Activated gamma-delta T cell treated with anti-CD3 and anti-CD28 coated beads, Interleukin-2, amount 50 U/mL, for 16 hours (primary cell): Measurements from ENCODE around the gene SLC19A1.
"Not testable (repeated sequence)": the region's sequence is repeated elsewhere in the genome, so short reads cannot be mapped to it uniquely, and the experiment has no call there.

Experiments
- DNase-seq: peaks from one replicate; pipeline ENCODE4 v3.0.0-alpha.2; 2020; ENCODE audit warnings: low read depth

Gene SLC19A1

DNA sequence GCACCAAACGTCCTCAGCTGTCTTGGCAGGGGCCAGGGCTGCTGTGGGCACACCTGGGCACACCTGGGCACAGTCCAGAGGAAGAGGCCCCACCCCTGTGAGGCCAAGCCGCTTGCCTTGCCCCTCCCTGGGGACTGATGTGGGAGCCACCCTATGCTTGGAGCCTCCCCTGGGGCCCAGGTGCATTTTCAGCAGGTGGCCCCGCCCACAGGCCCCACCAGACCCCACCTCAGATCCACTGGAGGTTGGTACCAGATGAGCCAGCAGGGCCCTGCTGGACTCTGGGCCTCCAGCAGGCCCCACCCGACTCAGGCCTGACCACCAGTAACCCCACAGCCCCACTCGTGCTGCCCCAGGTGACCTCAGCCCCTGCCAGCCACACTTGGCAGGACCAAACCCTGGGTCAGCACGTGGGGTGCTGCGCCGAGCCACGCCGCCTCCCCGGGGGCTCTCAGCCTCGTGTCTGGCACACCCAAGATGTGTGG lies 8.8 kb downstream of the SLC19A1 start:
- no peak for DNase-seq

DNA sequence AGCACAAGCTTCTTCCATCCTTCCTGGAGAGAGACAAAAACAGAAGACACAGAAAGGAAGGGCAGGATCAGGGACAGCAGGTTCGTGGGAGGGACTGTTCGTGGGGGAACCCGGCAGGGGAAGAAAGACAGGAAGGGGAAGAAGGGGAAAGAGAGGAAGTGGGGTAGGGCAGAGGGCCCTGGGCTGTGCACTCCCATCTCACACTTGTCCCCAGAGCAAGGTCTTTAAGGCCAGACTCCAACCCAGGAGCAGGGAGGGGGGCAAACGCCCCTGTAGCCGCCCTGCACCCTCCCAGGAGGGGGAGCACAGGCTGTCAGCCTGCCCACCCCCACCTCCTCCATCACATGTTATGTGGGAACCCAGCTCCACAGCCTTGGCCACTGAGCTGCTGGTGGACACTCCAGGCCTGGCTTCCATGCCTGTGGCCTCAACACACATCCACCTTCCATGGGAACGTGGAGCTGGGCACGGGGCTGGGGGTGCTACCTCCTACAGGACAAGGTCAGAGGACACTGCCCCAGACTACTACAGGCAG lies 9.3 kb downstream of the SLC19A1 start:
- no peak for DNase-seq

DNA sequence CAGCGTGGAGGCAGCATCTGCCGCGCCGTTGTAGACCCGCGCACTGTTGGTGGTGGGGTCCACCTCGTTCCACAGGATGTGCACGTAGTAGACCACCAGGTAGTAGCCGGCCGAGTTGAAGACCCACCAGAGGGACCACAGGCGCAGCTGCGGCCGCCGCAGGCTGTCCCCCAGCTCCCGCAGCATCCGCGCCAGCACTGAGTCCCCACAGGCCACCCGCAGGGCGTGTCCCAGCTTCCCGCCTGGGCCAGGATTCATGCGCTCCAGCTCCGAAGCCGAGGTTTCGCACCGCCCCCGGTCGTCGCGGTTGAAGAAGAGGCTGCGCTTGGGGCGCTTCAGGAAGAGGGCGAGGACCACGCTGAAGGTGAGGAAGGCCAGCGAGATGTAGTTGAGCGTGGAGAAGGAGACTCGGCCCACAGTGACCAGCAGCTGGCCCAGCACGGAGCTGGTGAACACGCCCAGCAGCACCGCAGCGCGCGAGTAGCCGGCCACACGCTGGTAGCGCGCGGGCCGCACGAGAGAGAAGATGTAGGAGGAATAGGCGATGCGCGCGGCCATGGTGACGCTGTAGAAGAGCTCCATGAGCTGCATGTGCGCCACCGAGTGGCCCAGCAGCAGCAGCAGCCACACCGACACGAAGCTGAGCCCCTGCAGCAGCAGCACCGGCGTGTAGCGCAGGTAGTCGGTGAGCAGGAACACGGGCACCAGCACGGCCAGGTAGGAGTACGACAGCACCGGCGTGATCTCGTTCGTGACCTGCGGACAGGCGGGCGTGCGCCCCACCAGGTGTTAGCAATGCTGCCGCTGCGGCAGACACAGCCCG lies 10.6 kb downstream of the SLC19A1 start:
- no peak for DNase-seq

DNA sequence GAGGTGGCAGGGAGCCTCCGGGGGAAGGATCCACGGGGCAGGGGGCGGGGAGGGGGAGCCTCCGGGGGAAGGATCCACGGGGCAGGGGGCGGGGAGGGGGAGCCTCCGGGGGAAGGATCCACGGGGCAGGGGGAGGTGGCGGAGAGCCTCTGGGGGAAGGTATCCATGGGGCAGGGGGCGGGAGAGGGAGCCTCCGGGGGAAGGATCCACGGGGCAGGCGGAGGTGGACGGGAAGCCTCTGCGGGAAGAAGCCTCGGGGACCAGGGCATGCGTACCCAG lies 11.2 kb downstream of the SLC19A1 start:
- not testable (repeated sequence) for DNase-seq

DNA sequence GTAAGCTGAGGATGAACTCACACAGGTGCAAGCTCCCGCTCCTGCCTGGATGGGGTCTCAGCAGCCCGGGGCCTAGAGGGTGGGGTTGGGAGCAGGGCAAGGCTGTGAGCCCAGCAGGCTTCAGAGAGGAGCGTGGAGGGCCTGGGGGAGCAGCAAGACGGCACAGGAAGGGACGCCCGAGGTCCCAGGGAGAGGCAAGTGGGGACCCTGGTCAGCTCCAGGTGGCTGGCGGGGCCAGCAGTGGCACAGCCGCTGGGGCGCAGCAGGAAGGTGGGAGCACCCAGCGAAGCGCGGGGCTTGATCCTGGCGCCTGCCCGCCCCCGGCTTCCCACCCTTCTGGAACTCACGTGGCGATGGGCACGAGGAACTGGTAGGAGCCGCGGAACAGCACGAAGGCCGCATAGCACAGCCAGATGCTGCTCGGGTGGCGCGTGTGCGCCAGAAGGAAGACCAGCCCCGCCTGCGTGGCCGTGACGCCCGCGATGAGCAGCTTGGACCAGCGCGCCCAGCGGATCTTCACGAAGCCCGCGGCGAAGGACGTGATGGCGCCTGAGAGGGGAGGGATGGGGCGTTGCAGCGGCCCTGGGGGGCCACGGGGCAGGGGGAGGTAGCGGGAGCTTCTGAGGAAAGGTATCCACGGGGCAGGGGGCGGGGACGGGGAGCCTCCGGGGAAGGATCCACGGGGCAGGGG lies 11.7 kb downstream of the SLC19A1 start:
- no peak for DNase-seq

DNA sequence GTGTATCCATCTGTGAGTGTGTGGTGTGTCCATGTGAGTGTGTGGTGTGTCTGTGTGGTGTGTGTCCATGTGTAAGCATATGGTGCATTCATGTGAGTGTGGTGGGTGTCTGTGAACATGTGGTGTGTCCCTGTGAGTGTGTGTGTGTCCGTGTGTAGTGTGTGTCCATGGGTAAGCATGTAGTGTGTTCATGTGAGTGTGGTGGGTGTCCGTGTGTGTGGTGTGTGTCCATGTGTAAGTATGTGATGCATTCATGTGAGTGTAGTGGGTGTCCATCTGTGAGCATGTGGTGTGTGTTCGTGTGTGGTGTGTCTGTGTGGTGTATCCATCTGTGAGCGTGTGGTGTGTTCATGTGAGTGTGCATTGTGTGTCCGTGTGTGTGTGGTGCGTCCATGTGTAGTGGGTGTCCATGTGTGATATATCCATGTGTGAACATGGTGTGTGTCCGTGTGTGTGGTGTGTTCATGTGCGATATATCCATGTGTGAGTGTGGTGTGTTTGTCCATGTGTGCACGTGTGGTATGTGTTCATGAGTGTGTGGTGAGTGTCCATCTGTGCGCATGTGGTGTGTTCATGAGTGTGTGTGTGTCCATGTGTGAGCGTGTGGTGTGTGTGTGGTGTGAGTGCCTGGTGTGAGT lies 12.3 kb downstream of the SLC19A1 start:
- no peak for DNase-seq

DNA sequence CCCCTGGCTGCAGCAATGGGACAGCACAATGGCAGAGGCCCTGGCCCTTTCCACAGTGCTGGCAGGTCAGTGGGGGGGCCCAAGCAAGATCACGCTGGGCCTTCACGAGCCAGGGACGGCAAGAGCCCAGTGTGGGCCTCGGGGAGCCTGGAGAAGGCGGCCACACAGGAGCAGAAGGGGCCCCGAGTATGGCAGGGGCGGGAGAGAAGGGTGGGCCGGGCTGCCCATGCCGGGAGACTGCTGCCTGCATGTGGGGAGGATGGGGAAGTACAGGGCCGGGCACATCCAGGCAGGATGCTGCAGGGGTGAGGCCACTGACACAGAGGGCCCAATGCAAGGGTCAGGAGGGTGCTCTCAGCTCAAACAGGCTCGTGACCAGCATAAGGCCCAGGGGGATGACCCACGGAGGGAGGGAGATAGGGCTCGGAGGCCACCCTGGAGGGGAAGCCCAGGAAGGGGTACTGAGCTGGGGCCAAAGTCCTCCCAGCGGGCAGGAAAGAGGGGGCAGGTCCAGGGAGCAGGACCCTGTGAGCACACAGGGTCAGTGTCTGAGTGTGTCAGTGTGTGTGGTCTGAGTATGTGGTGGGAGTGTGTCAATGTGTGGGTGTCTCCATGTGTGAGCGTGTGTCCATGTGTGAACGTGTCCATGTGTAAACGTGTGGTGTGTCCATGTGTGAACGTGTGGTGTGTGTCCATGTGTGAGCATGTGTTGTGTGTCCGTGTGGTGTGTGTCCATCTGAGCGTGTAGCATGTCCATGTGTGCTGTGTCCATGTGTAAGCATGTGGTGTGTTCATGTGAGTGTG lies 13.1 kb downstream of the SLC19A1 start:
- DNase-seq, result no peak

DNA sequence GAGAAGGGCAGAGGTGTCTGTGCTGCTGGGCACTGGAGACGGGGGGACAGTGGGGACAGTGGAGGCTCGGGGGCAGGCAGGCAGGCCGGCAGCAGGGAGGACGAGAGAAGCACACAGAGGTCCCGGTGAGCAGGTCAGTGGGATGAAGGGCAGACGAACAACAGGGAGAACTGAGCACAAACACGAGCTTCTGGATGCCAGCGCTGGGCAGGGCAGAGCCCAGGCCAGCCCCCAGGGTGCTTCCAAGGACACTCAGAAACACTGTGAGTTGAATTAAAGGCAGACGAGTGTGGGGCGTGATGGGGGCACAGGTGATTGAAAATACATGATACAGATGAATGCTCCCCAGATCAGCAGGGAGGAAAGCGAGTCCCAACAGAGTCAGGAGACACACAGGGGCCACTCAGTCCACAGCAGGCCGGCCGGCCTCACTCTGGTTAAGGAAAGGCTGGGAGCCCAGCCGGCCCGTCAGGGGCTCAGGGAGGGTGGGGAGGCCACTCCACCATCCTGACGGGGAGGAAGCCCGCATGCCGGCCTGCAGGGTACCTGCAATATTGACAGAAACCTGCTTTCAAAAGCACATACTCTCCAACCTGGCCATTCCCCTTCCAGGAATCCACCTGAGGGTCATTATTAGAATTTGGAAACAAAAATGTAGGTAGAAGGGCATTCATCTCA lies 14.1 kb downstream of the SLC19A1 start:
- DNase-seq, result no peak

DNA sequence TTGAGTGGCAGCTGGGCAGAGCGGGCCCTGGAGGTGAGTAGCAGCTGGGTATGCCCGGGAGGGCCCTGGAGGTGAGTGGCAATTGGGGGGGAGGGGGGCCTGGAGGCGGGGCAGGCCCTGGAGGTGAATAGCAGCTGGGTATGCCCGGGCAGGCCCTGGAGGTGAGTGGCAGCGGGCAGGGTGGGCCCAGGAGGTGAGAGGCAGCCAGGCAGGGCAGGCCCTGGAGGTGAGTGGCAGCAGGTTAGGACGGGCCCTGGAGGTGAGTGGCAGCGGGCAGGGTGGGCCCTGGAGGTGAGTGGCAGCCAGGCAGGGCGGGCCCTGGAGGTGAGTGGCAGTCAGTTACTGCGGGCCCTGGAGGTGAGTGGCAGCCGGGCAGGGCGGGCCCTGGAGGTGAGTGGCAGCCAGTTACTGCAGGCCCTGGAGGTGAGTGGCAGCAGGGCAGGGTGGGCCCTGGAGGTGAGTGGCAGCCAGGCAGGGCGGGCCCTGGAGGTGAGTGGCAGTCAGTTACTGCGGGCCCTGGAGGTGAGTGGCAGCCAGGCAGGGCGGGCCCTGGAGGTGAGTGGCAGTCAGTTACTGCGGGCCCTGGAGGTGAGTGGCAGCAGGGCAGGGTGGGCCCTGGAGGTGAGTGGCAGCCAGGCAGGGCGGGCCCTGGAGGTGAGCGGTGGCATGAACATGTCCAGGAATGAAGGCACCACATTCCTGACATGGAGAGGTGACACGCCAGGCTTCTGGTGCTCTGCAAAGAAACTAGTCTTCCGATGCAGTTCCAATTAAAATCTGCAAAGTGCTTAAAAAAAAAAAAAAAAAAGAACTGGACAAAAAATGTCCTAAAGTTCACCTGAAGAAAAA lies 14.9 kb downstream of the SLC19A1 start:
- DNase-seq, result not testable (repeated sequence)

DNA sequence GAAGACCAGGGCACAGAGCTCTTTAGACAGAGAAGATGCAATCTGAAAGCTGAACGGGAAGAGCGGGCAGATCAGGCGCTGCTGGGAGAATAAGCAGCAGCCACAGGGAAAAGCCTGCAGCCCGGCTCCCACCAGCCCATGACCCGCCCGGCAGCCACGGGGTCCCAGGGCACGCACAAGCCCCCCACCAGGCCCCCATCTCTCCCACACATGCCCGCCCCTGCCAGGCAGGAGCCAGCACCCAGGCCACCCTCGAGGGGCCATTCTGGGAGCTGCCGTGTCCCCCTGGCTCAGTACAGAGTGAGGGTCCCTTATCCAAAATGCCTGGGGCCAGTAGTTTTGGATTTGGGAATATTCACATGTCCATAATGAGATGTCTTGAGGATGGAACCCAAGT lies 16.3 kb downstream of the SLC19A1 start:
- DNase-seq, result no peak

DNA sequence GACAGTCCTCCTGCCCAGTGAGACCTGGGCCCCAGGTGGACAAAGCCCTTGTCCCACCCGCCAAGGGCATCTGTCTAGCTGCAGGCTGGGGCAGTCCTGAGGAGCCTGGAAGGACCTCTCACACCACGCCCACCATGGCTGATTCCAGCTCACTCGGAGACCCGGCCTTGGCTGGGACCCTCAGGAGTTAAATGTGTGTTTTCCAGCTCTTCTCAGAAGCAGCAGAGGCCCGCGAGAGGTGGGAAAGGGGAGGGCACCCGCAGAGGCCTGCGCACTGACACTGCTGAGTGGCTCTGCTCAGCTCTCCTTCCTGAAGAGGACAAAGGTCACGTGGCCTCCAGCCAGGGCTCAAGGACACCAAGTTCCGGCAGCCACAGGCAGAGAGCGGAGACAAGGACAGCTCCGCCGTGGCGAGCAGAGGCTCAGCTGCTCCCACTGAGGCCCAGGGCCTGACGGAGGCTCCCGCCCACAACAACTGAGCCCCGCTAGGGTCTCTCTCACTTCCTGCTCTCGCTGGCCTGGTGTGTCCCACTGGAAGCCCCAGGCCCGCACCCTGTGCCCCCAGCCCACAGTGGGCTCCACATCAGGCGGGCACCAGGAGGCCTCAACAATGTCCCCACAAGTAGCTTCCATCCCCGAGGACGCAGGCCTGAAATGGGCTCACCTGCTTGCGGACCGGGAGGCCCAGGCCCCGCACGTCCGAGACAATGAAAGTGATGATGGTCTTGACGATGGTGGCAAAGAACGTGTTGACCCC lies 16.9 kb downstream of the SLC19A1 start:
- no peak for DNase-seq

DNA sequence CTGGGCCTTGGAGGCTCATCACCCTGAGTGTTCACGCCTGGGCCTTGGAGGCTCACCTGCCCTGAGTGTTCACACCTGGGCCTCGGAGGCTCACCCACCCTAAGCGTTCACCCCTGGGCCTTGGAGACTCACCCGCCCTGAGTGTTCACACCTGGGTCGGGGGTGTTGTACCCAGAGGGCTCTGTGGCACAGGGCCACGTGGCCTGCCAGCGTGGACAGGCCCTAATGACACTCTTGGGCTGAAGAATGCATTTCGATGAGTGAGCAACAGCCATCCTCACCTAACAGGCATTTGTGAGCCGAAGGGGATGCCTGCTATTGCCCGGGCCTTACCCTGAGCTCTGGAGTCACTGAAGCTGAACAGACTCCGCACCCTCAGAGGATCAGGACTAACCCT lies 17.5 kb downstream of the SLC19A1 start:
- DNase-seq, result no peak

DNA sequence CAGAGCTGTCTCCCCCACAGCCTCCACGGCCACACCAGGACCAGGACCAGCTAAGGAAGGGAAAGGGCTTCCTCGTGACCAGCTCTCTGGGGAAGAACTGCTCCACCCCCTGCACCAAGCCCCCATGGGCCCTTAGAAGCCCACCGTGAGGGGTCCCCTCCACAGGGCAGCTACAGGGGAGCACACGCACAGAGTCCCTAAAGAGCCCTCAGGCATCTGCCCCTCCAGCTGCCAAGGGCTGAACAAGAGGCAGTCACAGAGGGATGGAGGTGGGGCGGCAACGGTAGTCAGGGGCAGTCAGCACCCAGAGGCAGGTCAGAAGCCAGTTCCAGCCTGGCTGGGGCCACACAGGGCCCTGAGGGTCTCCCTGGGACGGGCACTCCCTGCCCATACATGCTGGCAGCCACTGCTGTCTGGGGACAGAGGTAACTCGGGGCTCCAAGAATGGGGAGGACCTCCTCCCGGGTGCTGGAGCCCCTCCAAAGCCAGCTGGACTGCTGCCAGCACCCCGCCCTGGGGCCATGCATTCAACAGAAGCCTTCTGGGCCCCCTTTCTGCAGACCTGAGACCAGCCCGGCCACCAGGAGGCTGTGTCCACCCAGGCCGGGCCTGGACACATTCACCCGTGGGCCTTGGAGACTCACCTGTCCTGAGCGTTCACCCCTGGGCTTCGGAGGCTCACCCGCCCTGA lies 18.7 kb downstream of the SLC19A1 start:
- no peak for DNase-seq

DNA sequence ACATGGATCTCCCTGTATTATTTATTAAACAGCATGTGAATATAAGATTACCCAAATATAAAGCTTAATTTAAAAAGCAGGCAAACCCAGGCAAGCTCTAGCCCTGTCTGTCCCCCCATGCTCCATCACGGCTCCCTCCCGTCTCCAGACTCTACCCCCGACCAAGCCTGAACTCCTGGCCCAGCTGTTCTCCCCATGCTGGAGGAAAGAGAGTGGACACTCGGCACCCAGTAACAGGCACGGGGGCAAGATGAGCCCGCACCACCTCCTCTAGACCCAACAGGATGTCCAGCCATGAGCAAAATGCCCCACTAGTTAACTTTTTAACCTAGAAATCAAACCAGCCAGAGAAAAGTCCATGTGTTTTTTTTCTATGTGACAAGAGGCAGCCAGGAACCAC lies 19.3 kb downstream of the SLC19A1 start:
- DNase-seq, result no peak

DNA sequence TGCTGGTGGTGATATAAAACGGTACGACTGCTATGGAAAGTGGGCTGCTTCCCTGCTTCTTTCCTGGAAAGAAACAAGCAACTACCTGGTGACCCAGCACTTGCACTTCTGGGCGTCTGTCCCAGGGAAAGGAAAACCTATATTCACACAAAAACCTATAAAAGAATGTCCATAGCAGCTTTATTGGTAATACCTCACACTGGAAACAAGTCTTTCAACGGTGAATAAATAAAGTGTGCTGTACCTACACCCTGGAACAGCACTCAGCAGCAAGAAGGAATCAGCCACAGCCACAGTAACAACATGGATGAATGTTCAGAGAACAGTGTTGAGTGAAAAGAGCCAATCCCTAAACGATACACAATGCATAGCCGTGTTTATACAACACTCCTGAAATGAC lies 19.9 kb downstream of the SLC19A1 start:
- no peak for DNase-seq

DNA sequence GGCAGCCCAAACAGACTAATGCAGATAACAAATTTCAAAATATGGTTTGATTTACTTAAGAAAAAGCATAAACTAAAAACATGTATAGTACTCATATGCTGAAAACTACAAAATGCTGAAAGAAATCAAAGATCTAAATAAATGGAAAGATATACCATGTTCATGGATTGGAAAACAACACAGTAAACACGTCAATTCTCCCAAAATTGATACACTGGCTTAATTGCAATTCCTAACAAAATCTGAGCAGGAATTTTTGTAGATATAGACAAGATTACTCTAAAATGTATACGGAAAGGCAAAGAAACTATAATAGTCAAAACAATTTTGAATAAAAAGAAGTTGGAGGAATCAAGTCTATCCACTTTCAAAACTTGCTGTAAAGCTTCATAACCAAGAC lies 21.0 kb downstream of the SLC19A1 start:
- no peak for DNase-seq

DNA sequence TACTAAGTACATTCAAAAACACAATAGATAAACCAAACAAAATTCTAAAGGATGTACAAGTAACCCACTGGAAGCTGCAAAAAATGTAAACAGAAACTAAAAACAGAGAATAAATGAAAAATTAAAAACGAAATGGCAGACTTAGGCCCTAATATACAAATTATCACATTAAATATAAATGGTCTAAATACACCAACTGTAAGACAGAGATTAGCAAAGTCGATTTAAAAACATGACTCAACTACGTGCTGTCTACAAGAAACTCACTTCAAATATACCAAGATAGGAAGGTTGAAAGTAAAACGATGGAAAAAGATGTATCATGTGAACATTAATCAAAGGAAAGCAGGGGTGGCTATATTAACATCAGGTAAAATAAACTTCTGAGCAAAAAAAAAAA lies 23.1 kb downstream of the SLC19A1 start:
- DNase-seq, result no peak

DNA sequence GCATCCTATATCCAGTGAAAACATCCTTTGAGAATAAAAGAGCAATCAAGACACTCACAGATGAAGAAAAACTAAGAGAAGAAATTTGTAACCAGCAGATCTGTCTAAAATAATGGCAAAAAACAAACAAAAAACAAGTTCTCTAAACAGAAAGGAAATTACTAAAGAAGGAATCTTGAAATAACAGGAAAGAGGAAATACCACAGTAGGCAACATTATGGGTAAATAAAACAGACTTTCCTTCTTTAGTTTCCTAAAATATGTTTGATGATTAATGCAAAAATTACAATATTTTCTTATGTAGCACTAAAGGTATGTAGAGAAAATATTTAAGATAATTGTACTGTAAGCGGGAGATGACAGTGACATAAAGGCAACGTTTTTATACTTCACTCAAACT lies 23.5 kb downstream of the SLC19A1 start:
- DNase-seq, result no peak
